ENCODE data around the gene CYP2S1.
"Not testable (repeated sequence)": the region's sequence is repeated elsewhere in the genome, so short reads cannot be mapped to it uniquely, and the experiment has no call there.

The CYP2S1 gene

DNA sequence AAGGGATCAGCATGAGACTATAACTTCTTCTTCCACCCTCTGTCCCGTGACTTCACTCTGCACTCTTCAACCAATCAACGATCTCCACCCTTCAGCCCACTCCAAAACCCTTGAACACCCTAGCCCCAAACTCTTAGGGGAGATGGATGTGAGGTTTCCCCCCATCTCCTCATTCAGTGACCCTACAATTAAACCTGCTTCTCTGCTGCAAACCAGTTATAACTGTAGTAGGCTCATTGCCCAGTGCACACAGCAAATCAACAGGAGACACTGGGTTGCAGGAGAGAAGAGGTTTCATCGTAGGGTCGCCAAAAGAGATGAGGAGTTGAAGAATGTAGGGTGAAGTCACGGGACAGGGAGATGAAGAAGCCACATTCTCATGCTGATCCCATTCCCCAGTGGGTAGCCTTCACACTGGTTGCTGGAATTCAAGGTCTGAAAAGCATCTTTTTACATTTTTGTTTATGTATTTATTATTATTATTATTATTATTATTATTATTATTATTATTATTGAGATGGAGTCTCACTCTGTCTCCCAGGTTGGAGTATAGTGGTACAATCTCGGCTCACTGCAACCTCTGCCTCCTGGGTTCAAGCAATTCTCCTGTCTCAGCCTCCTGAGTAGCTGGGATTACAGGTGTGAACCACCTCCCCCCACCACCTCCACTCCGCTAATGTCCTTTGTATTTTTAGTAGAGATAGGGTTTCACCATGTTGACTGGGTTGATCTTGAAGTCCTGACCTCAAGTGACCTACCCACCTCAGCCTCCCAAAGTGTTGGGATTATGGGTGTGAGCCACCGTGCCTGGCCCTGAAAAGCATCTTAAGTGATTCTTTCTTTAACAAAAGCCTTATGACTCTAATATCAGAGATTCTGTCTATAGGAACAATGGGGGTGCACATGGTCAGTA lies 5.8 kb upstream of the CYP2S1 start:
- no peak for FAIRE-seq
- DNase-seq (ENCODE audit: insufficient read length, low spot score): no peak
- TF ChIP-seq POLR2A (IDR thresholded peaks at IDR 0.05; ENCODE audit: low read depth, low read length): no peak

DNA sequence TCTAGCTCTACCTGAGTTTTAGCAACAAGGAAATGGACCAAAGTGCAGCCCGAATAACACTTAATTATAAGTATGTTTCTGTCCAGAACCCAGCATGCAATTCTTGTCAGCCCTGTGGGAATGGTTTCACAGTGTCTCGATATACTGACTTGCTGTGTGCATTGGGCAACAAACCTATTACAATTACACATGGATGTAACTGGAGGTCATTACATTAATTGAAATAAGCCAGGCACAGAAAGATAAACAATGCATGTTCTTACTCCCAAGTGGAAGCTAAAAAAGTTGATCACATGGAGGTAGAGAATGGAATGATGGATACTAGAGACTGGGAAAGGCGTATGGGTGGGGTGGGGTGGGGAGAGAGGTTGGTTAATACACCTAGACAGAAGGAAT lies 5.1 kb upstream of the CYP2S1 start:
- FAIRE-seq (no peak), DNase-seq (ENCODE audit: insufficient read length, low spot score) (no peak)
- no peak for TF ChIP-seq POLR2A (IDR thresholded peaks at IDR 0.05; ENCODE audit: low read depth, low read length)

- no peak for TF ChIP-seq POLR2A (IDR thresholded peaks at IDR 0.05; ENCODE audit: low read depth, low read length)
- FAIRE-seq: no peak
- DNase-seq (ENCODE audit: insufficient read length, low spot score): no peak
Measured at GRCh38 chr19:41189425-41190065, 3.5 kb upstream of the CYP2S1 start.

DNA sequence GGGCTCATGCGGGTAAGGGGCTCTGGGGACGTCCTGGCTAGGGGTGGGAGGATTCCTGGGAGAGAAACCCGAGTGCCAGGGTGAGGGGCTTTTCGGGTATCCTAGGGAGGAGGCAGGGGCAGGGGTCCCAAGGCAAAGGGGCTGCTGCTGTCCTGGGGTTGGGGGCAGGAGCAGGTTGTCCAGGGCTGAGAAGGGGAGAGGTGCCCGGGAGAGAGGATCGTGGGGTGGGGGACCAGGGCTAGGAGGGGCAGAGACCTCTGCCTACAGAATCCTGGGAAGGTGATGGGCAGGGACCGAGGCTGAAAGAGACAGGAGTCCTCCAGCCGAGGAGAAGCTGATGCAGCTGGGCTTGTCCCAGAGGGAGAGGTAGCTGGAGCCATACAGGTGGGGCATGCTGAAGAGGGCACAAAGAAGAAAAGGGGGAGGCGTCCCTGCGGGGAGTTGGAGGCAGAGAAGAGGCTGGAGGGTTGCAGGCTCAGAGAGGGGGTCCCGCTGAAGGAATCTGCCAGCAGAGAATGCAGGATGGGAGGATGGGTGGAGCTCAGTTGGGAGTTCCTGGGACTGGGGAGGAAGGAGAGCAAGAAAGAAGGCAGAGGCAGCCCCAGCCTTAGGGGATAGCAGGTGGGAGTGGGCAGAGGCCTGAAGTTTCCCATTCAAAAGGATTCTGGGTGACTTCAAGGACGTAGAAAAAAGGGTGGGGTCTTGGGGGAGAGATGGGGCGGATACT lies 574 bp downstream of the CYP2S1 start:
- no peak for TF ChIP-seq POLR2A (IDR thresholded peaks at IDR 0.05; ENCODE audit: low read depth, low read length)
- DNase-seq (ENCODE audit: insufficient read length, low spot score): no peak
- FAIRE-seq: no peak

DNA sequence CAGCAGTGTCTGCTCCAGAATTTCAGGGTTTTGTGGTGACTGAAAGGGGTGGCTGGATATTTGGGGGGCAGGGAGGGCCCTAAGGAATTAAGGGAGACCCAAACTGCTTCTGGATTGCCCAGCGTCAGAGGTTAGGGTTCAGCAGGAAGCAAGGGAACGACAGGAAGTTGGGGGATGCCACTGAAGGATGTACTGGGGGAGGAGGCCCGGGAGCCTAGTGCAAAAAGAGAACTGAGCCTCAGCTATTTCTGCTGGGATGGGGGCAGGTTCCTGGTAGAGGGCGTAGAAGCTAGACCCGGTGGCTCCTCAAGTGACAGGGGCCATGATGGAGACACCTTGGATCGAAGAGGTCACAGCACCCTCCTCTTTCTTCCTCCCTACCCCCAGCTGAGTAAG lies 1.1 kb downstream of the CYP2S1 start:
- no peak for DNase-seq (ENCODE audit: insufficient read length, low spot score)

DNA sequence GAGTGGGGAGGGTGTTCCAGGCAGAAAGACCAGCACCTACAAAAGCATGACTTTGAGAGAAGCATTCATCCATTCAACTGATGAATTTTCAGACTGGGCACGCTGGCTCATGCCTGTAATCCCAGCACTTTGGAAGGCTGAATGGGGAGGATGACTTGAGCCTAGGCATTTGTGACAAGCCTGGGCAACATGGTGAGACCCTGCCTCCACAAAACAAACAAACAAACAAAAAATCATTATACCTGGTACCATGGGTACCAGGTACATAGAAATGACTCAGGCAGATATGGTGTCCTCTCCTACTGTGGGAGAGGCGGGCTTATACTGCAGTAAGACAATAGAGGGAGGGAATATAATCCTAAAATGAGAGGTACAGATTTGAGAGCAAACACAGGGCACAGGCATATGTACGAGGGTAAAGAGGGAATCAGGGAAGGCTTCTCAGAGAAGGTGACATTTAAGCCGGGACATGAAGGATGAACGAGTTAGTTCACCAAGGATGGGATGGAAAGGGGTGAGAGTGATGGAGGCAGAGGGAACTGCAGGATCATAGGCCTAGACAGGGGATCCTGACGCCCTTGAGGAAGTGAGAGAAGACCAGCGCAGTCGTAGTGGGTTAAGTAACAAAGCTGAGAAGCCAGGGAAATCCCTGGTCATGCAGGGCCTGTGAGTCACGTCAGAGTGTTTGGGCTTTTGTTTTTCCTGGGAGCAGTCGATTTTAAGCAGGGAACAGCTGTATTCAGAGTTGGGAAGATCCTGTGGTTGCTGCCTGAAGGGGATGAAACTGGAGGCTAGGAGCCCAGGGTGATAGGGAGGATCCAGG lies 2.9 kb downstream of the CYP2S1 start:
- no peak for FAIRE-seq
- no peak for TF ChIP-seq POLR2A (IDR thresholded peaks at IDR 0.05; ENCODE audit: low read depth, low read length)

More for the DNA sequence above, 1.1 kb downstream of the CYP2S1 start:
- no peak for FAIRE-seq
- no peak for TF ChIP-seq POLR2A (IDR thresholded peaks at IDR 0.05; ENCODE audit: low read depth, low read length)

DNA sequence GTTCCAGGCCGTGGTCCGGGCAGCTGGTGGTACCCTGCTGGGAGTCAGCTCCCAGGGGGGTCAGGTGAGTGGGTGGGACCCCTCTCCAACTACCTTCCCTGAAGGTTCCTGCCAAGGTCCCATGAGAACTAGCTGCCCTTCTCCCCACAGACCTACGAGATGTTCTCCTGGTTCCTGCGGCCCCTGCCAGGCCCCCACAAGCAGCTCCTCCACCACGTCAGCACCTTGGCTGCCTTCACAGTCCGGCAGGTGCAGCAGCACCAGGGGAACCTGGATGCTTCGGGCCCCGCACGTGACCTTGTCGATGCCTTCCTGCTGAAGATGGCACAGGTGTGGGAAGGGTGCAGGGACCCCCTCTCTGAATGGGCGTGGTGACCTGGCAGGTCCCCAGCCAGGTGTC lies 5.5 kb downstream of the CYP2S1 start:
- FAIRE-seq (no peak), DNase-seq (ENCODE audit: insufficient read length, low spot score) (no peak)
- TF ChIP-seq POLR2A (IDR thresholded peaks at IDR 0.05; ENCODE audit: low read depth, low read length): no peak

More for the DNA sequence above, 2.9 kb downstream of the CYP2S1 start:
- no peak for DNase-seq (ENCODE audit: insufficient read length, low spot score)

DNA sequence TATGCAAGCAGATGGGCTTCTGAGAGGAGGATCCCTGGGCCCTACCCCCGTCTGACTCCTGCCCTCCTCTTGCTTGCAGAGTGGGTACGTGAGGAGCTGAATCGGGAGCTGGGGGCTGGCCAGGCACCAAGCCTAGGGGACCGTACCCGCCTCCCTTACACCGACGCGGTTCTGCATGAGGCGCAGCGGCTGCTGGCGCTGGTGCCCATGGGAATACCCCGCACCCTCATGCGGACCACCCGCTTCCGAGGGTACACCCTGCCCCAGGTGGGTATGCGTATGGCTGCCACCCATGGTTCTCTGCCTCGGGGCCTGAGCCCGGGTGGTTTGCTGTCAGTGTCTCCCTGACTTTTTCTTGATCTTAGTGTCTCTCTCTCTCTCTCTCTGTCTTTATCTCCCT lies 10.4 kb downstream of the CYP2S1 start:
- DNase-seq (ENCODE audit: insufficient read length, low spot score) (no peak), FAIRE-seq (no peak)
- no peak for TF ChIP-seq POLR2A (IDR thresholded peaks at IDR 0.05; ENCODE audit: low read depth, low read length)

DNA sequence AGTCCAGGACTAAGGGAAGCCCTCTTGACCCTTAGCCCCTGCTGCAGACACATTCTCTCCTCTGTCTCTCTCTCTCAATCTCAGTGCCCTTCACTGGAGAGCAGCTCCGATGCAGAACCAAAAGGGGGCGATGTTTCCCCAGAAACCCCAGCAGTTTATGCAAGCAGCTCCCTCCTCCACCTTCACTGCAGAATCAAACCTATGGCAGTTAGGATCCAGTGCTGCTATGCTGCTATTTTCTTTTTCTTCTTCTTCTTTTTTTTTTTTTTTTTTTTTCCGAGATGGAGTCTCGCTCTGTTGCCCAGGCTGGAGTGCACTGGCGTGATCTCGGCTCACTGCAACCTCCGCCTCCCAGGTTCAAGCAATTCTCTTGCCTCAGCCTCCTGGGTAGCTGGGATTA lies 11.3 kb downstream of the CYP2S1 start:
- DNase-seq (ENCODE audit: insufficient read length, low spot score): peak; percentile 86
- not testable (repeated sequence) for FAIRE-seq

DNA sequence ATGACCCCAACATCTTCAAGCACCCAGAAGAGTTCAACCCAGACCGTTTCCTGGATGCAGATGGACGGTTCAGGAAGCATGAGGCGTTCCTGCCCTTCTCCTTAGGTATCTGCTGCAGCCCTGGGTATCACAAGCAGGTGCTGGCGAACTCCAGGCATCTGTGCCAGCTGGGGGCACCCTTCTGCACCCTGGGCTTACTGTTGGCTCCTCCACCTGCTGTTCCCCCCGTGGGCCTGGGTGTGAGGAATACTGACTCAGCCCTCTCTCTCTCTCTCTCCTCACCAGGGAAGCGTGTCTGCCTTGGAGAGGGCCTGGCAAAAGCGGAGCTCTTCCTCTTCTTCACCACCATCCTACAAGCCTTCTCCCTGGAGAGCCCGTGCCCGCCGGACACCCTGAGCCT lies 13.0 kb downstream of the CYP2S1 start:
- TF ChIP-seq POLR2A (IDR thresholded peaks at IDR 0.05; ENCODE audit: low read depth, low read length): no peak
- FAIRE-seq (no peak), DNase-seq (ENCODE audit: insufficient read length, low spot score) (no peak)

DNA sequence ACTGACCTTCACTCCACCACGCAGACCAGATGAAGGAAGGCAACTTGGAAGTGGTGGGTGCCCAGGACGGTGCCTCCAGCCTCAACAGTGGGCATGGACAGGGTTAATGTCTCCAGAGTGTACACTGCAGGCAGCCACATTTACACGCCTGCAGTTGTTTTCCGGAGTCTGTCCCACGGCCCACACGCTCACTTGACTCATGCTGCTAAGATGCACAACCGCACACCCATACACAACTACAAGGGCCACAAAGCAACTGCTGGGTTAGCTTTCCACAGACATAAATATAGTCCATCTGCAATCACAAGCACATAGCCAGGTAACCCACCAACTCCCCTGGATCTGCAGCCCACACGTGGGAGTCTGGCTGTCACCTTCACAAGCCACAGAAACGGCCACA lies 13.4 kb downstream of the CYP2S1 start:
- no peak for TF ChIP-seq POLR2A (IDR thresholded peaks at IDR 0.05; ENCODE audit: low read depth, low read length)
- no peak for FAIRE-seq

GRCh38 chr19:41206926-41207750 lies 14.1 kb downstream of the CYP2S1 start:
- DNase-seq (ENCODE audit: insufficient read length, low spot score) (no peak), FAIRE-seq (no peak)
- TF ChIP-seq POLR2A (IDR thresholded peaks at IDR 0.05; ENCODE audit: low read depth, low read length): no peak

More for the DNA sequence above, 13.4 kb downstream of the CYP2S1 start:
- DNase-seq (ENCODE audit: insufficient read length, low spot score): no peak

DNA sequence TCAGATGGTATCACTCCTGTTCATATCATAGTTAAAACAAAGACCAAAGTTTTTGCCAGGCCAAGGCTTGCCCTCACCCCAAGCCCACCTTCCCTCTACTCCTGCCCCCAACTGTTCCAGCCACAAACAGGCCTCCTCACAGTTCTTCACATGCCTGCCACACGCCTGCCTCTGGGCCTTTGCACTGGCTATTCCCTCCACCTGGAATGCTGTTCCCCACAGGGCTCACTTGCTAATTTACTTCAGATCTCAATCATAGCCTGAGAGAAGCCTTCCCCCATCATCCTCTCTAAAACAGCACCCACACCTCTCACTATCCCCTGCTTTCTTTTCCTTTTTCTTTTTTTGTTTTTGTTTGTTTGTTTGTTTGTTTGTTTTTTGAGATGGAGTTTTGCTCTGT lies 21.1 kb downstream of the CYP2S1 start:
- DNase-seq (ENCODE audit: insufficient read length, low spot score): no peak
- TF ChIP-seq POLR2A (IDR thresholded peaks at IDR 0.05; ENCODE audit: low read depth, low read length): no peak
- no peak for FAIRE-seq

Data from H54 (cell line).